ENCODE measurements around the gene HMGN4. TPM values are rescaled to one million over a fixed set of nuclear protein-coding genes. Genes with fewer than 3 reads are reported as not detected.

HMGN4 gene
- total and polyA plus RNA-seq, 9 donors = 48.6 to 78.9 (median 58.4) TPM

DNA sequence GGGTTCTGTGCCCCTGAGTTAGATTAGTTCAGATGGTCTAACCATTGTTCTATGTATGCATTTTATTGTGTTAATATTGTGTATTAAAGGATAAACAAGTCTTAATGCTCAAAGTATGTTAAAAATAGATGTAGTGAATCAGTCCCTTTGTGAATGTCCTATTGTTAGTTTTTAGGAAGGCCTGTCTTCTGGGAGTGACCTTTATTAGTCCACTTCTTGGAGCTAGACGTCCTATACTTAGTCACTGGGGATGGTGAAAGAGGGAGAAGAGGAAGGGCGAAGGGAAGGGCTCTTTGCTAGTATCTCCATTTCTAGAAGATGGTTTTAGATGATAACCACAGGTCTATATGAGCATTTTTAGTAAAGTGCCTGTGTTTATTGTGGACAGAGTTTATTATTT lies 12.3 kb upstream of the HMGN4 start:
- TF ChIP-seq, protein P1, sequence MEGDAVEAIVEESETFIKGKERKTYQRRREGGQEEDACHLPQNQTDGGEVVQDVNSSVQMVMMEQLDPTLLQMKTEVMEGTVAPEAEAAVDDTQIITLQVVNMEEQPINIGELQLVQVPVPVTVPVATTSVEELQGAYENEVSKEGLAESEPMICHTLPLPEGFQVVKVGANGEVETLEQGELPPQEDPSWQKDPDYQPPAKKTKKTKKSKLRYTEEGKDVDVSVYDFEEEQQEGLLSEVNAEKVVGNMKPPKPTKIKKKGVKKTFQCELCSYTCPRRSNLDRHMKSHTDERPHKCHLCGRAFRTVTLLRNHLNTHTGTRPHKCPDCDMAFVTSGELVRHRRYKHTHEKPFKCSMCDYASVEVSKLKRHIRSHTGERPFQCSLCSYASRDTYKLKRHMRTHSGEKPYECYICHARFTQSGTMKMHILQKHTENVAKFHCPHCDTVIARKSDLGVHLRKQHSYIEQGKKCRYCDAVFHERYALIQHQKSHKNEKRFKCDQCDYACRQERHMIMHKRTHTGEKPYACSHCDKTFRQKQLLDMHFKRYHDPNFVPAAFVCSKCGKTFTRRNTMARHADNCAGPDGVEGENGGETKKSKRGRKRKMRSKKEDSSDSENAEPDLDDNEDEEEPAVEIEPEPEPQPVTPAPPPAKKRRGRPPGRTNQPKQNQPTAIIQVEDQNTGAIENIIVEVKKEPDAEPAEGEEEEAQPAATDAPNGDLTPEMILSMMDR (IDR thresholded peaks at IDR 0.05) = no peak
- TF ChIP-seq EP300 (IDR thresholded peaks at IDR 0.05) = no peak
- no peak for TF ChIP-seq POLR2A (IDR thresholded peaks at IDR 0.05)
- Histone ChIP-seq H3K4me1 (ENCODE audit: insufficient read depth) (no peaks in the 10 kb centered on the region), H3K9me3 (no peaks in the 10 kb centered on the region), H3K27me3 (no peaks in the 10 kb centered on the region), H3K36me3 (no peaks in the 10 kb centered on the region), H3K4me3 (no peak overlapping the region), H3K27ac (no peak overlapping the region)
- 77 to 87% (median 82%) methylated on average over 2 of the region's 2 CpGs for WGBS, 3 donors
- no peak for DNase-seq
- intact Hi-C loops (cut with DNase I) = no loop called here

GRCh38 chr6:26526928-26527327 lies 11.2 kb upstream of the HMGN4 start:
- intact Hi-C loops (cut with DNase I) = no loop called here

DNA sequence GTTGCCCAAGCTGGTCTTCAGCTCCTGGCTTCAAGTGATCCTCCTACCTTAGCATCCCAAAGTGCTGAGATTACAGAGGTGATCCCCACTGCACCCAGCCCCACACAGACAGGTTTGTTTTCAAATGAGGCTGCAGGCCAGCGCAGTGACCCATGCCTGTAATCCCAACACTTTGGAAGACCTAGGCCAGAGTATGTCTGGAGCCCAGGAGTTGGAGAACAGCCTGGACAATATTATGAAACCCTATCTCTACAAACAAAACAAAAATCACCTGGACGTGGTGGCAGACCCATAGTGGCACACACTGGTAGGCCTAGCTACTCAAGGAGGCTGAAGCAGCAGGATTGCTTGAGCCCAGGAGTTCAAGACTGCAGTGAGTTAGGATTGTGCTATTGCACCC lies 8.0 kb upstream of the HMGN4 start:
- Histone ChIP-seq H3K4me1 (ENCODE audit: insufficient read depth) (no peaks in the 10 kb centered on the region), H3K27ac (no peak overlapping the region), H3K36me3 (no peaks in the 10 kb centered on the region), H3K4me3 (no peak overlapping the region), H3K27me3 (no peaks in the 10 kb centered on the region), H3K9me3 (no peaks in the 10 kb centered on the region)
- 84 to 94% (median 86%) methylated on average over 2 of the region's 2 CpGs for WGBS, 3 donors
- TF ChIP-seq, protein P1 (IDR thresholded peaks at IDR 0.05) = no peak
- TF ChIP-seq POLR2A (IDR thresholded peaks at IDR 0.05) (no peak), EP300 (IDR thresholded peaks at IDR 0.05) (no peak)
- no peak for DNase-seq
- intact Hi-C loops (cut with DNase I) = no loop called here

More at GRCh38 chr6:26526928-26527327, 11.2 kb upstream of the HMGN4 start:
- H3K4me1 ChIP-seq (ENCODE audit: insufficient read depth) = no peaks in the 10 kb centered on the region
- no peak overlapping the region for H3K4me3 ChIP-seq
- H3K27me3 ChIP-seq = no peaks in the 10 kb centered on the region
- TF ChIP-seq, protein P1 (IDR thresholded peaks at IDR 0.05) = no peak
- TF ChIP-seq EP300 (IDR thresholded peaks at IDR 0.05) (no peak), POLR2A (IDR thresholded peaks at IDR 0.05) (no peak)
- H3K9me3 ChIP-seq = no peaks in the 10 kb centered on the region
- WGBS, 3 donors = 96 to 97% (median 96%) methylated on average over 1 of the region's 1 CpG
- H3K36me3 ChIP-seq = no peaks in the 10 kb centered on the region
- no peak for DNase-seq
- no peak overlapping the region for H3K27ac ChIP-seq

GRCh38 chr6:26531897-26532296 lies 6.3 kb upstream of the HMGN4 start:
- Histone ChIP-seq H3K27ac (peak overlapping the region in 1 of 2 donors; percentile 75), H3K36me3 (no peaks in the 10 kb centered on the region), H3K9me3 (no peaks in the 10 kb centered on the region), H3K4me3 (no peak overlapping the region), H3K27me3 (no peaks in the 10 kb centered on the region), H3K4me1 (ENCODE audit: insufficient read depth) (peaks cover 2% of the 10 kb centered on the region)
- intact Hi-C loops (cut with DNase I) = no loop called here
- no peak for DNase-seq
- 97 to 100% (median 100%) methylated on average over 1 of the region's 1 CpG for WGBS, 3 donors
- TF ChIP-seq EP300 (IDR thresholded peaks at IDR 0.05) (no peak), POLR2A (IDR thresholded peaks at IDR 0.05) (no peak)
- TF ChIP-seq, protein P1 (IDR thresholded peaks at IDR 0.05) = no peak

All from ovary (tissue), 9 donors.